NK-92 (cell line): ENCODE data around the gene CDC42EP5.

Experiments
- DNase-seq: peaks from one replicate; lab custom pipeline; 2025; ENCODE audit not compliant: unreplicated experiment; lab: John Stamatoyannopoulos, UW

Gene CDC42EP5

DNA sequence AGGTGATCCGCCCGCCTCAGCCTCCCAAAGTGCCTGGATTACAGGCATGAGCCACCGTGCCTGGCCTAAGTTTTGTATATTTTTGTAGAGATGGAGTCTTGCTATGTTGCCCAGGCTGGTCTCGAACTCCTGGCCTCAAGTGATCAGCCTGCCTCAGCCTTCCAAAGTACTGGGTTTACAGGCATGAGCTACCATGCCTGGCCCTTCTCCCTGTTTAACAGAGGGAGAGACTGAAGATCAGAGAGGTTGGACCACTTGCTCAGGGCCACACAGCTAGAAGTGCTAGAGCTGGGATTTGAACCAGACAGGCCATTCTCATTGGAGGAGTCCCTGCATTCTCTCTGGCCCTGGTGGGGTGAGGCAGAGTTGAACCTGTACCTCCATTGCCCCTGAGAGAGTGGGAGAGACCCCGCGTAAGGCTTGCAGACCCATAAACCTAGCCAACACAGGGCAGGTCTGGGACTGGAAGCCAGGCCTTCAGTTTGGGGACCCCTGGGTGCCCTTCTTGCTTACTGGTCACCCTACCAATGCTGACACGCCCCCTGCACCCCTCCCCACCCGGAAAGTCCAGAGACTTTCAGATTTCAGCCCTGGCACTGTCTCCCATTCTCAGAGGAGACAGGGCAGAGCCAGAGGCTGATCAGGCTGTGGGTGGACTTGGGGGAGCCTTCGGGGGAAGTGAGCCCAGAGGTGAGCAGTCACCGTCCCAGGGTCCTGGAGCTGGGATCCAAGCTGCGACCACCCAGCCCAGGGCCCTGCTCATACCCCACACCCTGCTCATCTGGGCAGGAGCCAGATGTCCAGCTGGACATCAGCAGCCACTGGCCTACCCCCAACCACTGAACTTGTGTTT is 44.5 kb downstream of the CDC42EP5 start:
- DNase-seq = no peak

- DNase-seq = no peak
These were observed 45.5 kb downstream of the CDC42EP5 start for GRCh38 chr19:54427586-54427985.

- DNase-seq = no peak
These were observed 46.7 kb downstream of the CDC42EP5 start for GRCh38 chr19:54426291-54426931.

DNA sequence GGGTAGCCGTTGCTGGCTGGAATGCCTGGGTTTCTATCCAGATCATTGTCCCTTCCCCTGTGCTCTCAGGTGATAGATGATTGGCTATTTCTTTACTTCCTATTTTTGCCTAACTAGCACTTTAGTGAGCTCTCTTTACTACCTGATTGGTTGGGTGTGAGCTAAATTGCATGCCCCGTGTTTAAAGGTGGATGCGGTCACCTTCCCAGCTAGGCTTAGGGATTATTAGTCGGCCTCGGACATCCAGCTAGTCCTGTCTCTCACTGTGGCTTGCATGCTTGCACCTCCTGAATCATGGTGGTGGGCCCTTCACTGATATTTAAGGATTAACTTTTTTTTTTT is 47.7 kb downstream of the CDC42EP5 start:
- no peak for DNase-seq

GRCh38 chr19:54424660-54425381 is 48.3 kb downstream of the CDC42EP5 start:
- DNase-seq = no peak

DNA sequence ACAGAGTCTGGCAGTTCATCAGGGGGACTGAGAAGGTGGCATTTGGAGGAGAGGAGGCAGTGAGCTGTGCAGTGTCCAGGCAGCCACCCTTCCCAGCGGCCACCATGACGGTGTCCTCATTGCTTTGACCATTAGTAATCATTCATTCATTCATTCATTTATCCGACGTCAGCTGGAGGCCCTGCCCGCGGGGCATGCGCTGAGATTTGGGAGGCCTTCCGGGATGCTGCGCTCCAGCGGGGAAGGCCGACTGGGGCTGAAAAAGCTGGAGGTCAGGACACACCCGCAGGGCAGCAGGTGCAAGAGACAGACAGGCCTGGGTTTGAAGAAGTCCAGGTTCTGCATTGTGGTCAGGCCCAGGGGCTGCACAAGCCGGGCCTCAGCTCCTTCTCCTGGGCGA is 48.9 kb downstream of the CDC42EP5 start:
- no peak for DNase-seq

- no peak for DNase-seq
These were observed 51.0 kb downstream of the CDC42EP5 start for GRCh38 chr19:54422136-54422535.

DNA sequence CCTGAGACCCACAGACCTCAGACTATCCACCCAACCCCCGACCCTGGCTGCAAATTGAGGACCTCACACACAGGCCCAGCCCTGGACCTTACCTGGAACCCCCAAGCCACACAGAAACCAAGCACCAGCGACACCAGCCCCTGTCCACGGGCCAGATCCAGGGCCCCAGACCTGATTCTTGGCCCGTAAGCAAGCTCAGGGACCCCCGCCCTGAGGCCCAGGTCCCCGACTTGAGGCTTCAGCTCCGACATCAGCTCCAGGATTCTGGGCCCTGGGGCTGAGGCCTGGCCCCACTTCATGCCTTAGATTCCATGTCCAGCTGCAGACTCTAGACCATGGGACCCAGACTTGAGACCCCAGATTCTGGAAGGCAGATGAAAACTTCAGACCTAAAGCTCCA is 51.6 kb downstream of the CDC42EP5 start:
- DNase-seq = no peak

DNA sequence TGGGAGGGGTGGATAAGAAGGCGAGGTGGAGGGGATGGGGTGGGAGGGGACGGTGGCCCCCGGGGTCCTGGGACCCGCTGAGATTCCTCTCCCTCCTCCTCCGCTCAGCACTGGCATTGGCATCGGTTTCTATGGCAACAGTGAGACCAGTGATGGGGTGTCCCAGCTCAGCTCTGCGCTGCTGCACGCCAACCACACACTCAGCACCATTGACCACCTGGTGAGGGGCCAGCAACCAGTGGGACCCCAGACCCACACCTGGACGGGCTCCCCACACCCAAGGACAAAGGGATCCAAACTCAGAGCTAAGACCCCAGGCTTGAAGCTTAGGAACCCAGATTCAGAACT is 52.0 kb downstream of the CDC42EP5 start:
- DNase-seq = no peak

- DNase-seq = no peak
These were observed 52.5 kb downstream of the CDC42EP5 start for GRCh38 chr19:54420383-54421168.

- no peak for DNase-seq
These were observed 53.1 kb downstream of the CDC42EP5 start for GRCh38 chr19:54420068-54420382.

DNA sequence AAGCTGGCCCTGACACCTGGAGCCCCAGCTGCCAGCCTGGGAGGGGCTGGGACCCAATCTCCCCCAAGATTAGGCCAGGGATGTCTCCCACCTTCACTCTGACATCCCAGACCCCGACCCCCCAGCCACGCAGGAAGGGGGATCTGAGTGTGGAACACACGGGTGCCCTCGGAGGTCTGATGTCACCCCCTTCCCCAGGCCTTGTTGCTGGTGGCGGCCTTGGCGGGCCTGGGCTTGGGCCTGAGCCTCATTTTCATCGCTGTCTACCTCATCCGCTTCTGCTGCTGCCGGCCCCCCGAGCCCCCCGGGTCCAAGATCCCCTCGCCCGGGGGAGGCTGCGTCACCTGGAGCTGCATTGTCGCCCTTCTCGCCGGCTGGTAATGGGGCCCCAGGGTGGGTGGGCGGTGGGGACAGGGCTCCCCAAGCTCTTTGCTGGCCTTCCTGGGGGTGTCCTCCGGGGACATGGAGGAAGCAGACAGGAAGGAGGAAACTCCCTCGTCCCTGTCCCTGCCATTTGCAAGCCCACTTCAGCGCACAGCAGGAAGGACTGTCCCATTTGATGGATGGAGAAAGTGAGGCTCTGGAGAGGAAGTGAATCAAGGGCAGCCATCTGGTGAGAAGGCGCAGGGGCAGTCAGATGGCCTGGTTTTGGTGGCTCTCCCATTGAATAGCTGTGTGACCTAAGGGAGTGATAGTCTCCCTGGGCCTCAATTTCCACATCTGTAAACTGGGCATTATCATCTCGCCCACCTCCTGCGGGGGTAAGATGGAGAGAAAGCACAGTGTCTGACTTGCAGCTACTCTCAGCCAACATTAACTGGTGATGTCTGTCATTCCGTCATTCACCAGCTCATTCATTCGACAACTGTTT is 53.9 kb downstream of the CDC42EP5 start:
- DNase-seq = no peak

- DNase-seq = no peak
These were observed 54.8 kb downstream of the CDC42EP5 start for GRCh38 chr19:54418030-54418929.

DNA sequence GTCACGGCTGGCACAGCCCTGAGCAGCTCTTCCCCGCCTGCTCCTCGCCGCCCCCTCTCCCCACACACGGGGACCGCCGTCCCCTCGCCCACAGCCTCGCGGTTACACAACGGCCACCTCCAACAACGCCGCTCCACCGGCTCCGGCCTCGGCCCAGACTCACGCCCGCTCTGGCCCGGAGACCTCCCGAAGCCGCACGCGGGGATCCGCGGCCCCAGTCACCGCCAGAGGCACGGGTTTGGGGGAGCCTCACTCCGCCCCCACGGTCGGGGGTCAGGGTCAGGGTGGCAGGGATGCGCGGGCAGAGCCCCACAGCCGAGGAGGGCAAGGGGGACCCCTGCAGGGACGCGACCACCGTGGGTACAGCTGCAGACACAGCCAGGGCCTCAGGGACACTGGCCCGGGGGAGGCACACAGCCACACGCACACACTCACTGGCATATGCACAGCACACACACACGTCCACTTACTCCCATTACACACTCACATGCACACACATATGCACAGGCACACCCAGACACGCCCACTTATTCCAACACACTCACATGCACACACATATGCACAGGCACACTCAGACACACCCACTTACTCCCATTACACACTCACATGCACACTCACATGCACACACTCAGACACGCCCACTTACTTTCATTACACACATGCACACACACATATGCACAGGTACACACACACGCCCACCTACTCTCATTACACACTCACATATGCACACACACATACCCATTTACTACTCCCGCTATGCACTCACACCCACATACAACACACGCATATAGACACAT is 56.2 kb downstream of the CDC42EP5 start:
- no peak for DNase-seq

DNA sequence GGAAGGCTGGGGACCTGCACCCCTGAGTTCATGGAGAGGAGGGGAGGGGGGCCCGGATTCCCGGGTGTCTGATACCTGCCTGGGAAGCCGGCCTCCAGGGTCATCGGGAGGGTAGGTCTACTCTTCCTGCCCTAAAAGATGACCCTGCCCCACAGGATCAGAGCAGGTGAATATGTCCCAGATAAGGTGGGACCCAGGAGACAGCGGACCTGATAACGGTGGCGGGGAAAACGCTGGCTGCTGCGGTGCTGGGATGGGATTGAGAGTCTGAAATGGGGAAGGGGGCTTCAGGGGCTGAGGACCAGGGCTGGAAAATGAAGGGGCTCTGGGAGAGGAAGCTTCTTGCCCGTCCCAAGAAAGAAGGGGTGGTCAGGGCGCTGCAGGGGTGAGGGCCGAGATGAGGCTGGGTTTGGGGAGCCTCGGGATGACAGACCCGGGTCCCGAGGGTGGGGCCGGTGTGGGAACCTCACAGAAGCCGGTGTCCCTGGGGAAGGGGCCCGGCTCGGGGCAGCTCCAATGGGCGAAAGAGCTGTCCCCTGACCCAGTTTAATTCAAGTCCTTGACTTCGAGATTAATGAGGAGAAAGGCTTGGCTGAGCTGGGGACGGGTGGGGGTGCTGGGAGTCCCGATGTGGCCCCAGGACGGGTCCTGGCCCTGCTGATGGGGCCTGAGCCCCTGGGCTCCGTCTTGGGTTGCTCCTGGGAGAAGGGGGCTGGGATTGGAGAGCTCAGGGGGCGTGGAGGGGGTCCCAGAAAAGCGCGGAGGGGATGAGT is 57.0 kb downstream of the CDC42EP5 start:
- no peak for DNase-seq

DNA sequence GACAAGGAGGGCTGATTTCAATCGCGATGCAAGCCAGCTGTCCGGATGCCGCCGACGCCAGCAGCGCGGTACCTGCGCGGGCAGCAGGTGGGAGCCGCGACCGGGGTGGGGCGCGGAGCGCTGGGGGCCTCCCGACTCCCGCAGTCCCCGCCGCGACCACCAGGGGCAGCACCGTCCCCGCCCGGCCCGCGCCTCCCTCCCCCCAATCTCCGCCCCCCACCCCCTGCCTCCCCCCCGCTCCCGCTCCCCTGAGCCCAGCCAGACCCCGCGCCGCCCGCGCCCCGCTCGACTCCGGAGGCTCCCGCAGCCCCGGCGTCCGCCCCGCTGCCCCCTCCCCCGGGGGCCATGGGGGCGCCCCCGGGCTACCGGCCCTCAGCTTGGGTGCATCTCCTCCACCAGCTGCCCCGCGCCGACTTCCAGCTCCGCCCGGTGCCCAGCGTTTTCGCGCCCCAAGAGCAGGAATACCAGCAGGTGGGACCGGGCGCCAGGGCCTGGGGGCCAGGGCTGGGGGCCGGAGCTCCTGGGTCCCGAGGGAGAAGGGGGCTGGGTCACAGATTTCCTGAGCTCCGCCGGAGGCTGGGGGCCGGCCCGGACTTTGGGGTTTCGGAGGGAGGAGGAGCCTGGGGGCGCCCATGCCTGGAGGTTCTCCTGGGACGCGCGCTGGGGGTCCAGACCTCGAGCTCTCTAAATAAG is 57.7 kb downstream of the CDC42EP5 start, which contains the start of gene TTYH1:
TTYH1 (plus strand) TSS at position 257 of the 693 bp plus-strand sequence; CDS start at position 346, 89 bp downstream.
- no peak for DNase-seq
